Skeletal muscle tissue (tissue), 4 donors: ENCODE measurements around the gene ICA1L. TPM values are rescaled to one million over a fixed set of nuclear protein-coding genes. Genes with fewer than 3 reads are reported as not detected.
"Not testable (repeated sequence)": the region's sequence is repeated elsewhere in the genome, so short reads cannot be mapped to it uniquely, and the experiment has no call there.

ENCODE experiments used
- H3K27ac ChIP-seq: one replicate; pipeline ENCODE4 v1.7.0; 2013; ENCODE audit warnings: mild to moderate bottlenecking, low read depth, low read length, inconsistent platforms
- H3K27me3 ChIP-seq, 3 donors: one replicate each; pipeline ENCODE4 v1.7.0; 2013; ENCODE audit warnings: low read length in 3 of 3; ENCODE audit not compliant: control insufficient read depth in 3 of 3, insufficient read depth in 3 of 3
- H3K36me3 ChIP-seq, 3 donors: one replicate each; pipeline ENCODE4 v1.7.0; 2013; ENCODE audit warnings: low read length in 3 of 3; ENCODE audit not compliant: control insufficient read depth in 3 of 3, insufficient read depth in 3 of 3
- H3K4me1 ChIP-seq, 3 donors: one replicate each; pipeline ENCODE4 v1.7.0; 2013; ENCODE audit warnings: low read length in 3 of 3, mild to moderate bottlenecking in 3 of 3; ENCODE audit not compliant: control insufficient read depth in 3 of 3, insufficient read depth in 3 of 3
- H3K4me3 ChIP-seq, 3 donors: one replicate each; pipeline ENCODE4 v1.7.0; 2013; ENCODE audit warnings: low read length in 3 of 3
- H3K9ac ChIP-seq, 3 donors: one replicate each; pipeline ENCODE4 v1.7.0; 2013; ENCODE audit warnings: low read length in 3 of 3, mild to moderate bottlenecking in 3 of 3, moderate library complexity in 2 of 3, low read depth in 1 of 3
- H3K9me3 ChIP-seq, 3 donors: one replicate each; pipeline ENCODE4 v1.7.0; 2013; ENCODE audit warnings: low read length in 3 of 3; ENCODE audit not compliant: control insufficient read depth in 3 of 3
- total RNA-seq: library from RNA; depleted of rRNA; stranded (reverse); fragments of >200 nt; gene quantifications from one replicate; pipeline ENCODE4 v1.2.3, GENCODE V29; 2014
- donor health status: Osteomylitis.

ICA1L gene
- total RNA-seq: 9.9 TPM

DNA sequence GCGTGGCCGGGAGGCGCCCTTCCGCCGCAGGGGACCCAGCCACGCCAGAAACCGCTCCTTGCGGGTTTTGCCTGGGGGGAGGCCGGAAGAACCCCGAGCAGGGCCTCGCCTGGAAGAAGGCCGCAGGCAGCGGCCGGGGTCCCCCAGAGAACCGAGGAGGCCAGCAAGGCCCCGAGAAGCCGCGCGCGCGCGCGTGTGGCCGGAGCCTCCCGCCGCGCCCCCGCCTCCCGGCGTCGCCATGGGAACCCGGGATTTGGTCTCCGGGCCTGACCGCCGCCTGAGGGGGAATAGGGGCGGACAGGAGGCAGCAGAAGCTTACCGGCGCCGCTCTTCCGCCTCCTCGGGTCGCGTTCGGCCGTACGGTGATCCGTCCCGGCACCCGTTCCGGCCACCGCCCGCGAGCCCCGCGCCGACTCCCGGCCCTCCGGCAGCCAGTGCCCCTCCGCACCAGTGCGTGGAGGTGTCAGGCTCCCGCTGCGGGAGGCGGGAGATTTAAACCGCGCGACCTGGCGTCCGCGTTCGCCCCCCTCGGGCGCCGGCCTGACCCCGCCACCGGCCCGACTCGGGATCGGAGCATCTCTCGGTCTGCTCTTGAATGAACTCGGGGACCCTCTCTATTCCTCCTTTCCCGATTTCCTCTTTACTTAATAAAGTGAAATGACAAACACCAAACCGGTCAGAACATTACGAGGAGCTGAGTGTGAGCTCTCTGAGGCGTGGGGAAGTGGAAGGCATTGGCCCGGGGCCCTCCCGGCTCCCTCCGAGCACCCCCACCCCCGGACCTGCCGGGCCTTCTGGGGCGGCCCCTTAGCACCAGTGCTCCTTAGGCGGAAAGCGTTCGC, at the start of gene ICA1L:
Gene ICA1L, minus strand, starts transcription at position 467 of the 842 bp plus-strand sequence. CDS start 42,757 bp downstream, outside the sequence.
- H3K27ac ChIP-seq: peak within 1 kb of the TSS; percentile 81
- peak within 1 kb of the TSS; percentile 73 to 86 (median 82) for H3K9ac ChIP-seq
- peaks cover 4 to 7% (median 6%) of the 10 kb centered on the region in 3 donors for H3K4me1 ChIP-seq
- H3K36me3 ChIP-seq: peaks cover 0 to 2% (median 0%) of the 10 kb centered on the region in 3 donors
- peak within 1 kb of the TSS; percentile 79 to 89 (median 86) for H3K4me3 ChIP-seq
- H3K9me3 ChIP-seq: no peaks in the 10 kb centered on the region
- no peaks in the 10 kb centered on the region for H3K27me3 ChIP-seq

GRCh38 chr2:202918860-202919259, 47.3 kb upstream of the ICA1L start:
- H3K4me1 ChIP-seq: no peaks in the 10 kb centered on the region
- no peak overlapping the region for H3K4me3 ChIP-seq
- H3K27ac ChIP-seq: no peak overlapping the region
- no peaks in the 10 kb centered on the region for H3K9me3 ChIP-seq
- H3K27me3 ChIP-seq: no peaks in the 10 kb centered on the region
- H3K36me3 ChIP-seq: peaks cover 9 to 16% (median 10%) of the 10 kb centered on the region in 3 donors
- no peak overlapping the region for H3K9ac ChIP-seq

- H3K36me3 ChIP-seq, H3K9me3 ChIP-seq, H3K27me3 ChIP-seq: not testable (repeated sequence)
- H3K27ac ChIP-seq: peak overlapping the region; percentile 84
- peaks cover 7 to 15% (median 9%) of the 10 kb centered on the region in 3 donors for H3K4me1 ChIP-seq
- H3K4me3 ChIP-seq: peak overlapping the region; percentile 91 to 100 (median 95)
- H3K9ac ChIP-seq: peak overlapping the region; percentile 86 to 96 (median 89)
These were observed 41.0 kb upstream of the ICA1L start for GRCh38 chr2:202912342-202913201.

DNA sequence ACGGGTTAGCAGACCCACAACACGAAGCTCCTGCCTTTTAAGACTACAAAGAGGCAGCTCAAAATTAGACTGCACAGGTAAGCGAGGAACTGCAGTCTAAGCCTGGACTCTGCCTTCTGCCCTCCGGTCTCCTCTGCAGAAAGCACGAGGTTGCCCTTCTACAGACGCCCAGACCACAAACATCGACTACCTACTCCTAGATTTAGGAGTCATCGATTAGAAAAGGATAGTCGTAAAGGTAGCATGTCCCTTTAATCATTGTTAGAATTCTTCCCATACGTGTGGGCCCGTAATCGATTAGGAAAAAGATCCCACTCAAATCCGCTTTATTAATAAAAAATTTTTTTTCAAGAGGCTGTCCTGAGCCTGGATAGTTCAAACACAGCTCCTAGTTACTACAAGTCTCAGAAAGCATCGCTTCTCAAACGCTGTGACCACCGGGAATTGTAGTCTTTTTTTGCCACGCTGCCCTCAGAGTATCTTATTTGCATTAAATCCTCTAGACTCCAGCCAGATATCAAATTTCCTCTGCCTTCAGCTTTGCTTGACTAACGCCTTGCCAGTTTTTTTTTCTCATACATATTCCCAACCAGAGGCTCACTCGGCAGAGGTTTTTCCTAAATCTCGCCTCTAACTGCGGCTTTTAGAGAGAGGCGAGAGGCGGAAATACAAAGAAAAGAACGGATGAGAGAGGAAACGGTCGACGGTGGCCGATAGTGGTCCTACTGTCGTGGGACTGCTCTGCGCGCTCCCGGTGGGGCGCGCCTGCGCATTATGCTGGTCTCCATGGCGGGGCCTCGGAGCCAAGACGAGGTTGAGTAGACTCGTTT, 40.2 kb upstream of the ICA1L start, which contains the start of the genes CARF and WDR12:
Gene CARF, plus strand, starts transcription at position 764 of the 830 bp plus-strand sequence. CDS start 29,628 bp downstream, outside the sequence.
Gene WDR12, minus strand, starts transcription at position 162 of the 830 bp plus-strand sequence. CDS start 197 bp downstream, outside the sequence.
- H3K9ac ChIP-seq: peak within 1 kb of the TSS; percentile 86 to 96 (median 89)
- no peaks in the 10 kb centered on the region for H3K27me3 ChIP-seq
- peak within 1 kb of the TSS; percentile 84 for H3K27ac ChIP-seq
- H3K36me3 ChIP-seq: no peaks in the 10 kb centered on the region
- no peaks in the 10 kb centered on the region for H3K9me3 ChIP-seq
- H3K4me3 ChIP-seq: peak within 1 kb of the TSS; percentile 91 to 100 (median 95)
- H3K4me1 ChIP-seq: peaks cover 7 to 15% (median 9%) of the 10 kb centered on the region in 3 donors

- Histone ChIP-seq H3K27ac (peak overlapping the region; percentile 84), H3K4me1 (peaks cover 7 to 15% (median 9%) of the 10 kb centered on the region in 3 donors), H3K9ac (peak overlapping the region; percentile 86 to 96 (median 89)), H3K9me3 (no peaks in the 10 kb centered on the region), H3K27me3 (no peaks in the 10 kb centered on the region), H3K4me3 (peak overlapping the region; percentile 91 to 100 (median 95)), H3K36me3 (no peaks in the 10 kb centered on the region)
These were observed 39.6 kb upstream of the ICA1L start for GRCh38 chr2:202911203-202911511.

- no peaks in the 10 kb centered on the region for H3K27me3 ChIP-seq
- H3K4me1 ChIP-seq: peaks cover 7 to 15% (median 9%) of the 10 kb centered on the region in 3 donors
- peak overlapping the region; percentile 91 to 100 (median 95) for H3K4me3 ChIP-seq
- no peak overlapping the region for H3K27ac ChIP-seq
- no peaks in the 10 kb centered on the region for H3K9me3 ChIP-seq
- peak overlapping the region; percentile 86 to 96 (median 89) for H3K9ac ChIP-seq
- H3K36me3 ChIP-seq: no peaks in the 10 kb centered on the region
These were observed 39.1 kb upstream of the ICA1L start for GRCh38 chr2:202910698-202911097.

GRCh38 chr2:202910250-202910649, 38.7 kb upstream of the ICA1L start:
- peak overlapping the region in 2 of 3 donors; percentile 86 to 89 for H3K9ac ChIP-seq
- H3K4me3 ChIP-seq: peak overlapping the region; percentile 91 to 100 (median 95)
- not testable (repeated sequence) for H3K27me3 ChIP-seq, H3K9me3 ChIP-seq, H3K36me3 ChIP-seq, H3K27ac ChIP-seq
- peaks cover 7 to 15% (median 9%) of the 10 kb centered on the region in 3 donors for H3K4me1 ChIP-seq

GRCh38 chr2:202909394-202910192, 38.0 kb upstream of the ICA1L start:
- no peak overlapping the region for H3K4me3 ChIP-seq
- H3K27me3 ChIP-seq: no peaks in the 10 kb centered on the region
- peaks cover 0 to 2% (median 0%) of the 10 kb centered on the region in 3 donors for H3K36me3 ChIP-seq

More at GRCh38 chr2:202909394-202910192, 38.0 kb upstream of the ICA1L start:
- Histone ChIP-seq H3K9me3 (no peaks in the 10 kb centered on the region), H3K4me1 (peaks cover 7 to 15% (median 9%) of the 10 kb centered on the region in 3 donors), H3K9ac (no peak overlapping the region), H3K27ac (no peak overlapping the region)
